Caco-2 (cell line): ENCODE data around the gene ENAH. TPM values are rescaled to one million over a fixed set of nuclear protein-coding genes. Genes with fewer than 3 reads are reported as not detected.

Experiments used
- BruUV-seq: library from RNA; stranded (reverse); fragments of 400-500 nt; replicated peaks from 2 replicates; lab custom pipeline; 2021; lab: Mats Ljungman, UMichigan
- CTCF ChIA-PET: fragments of 300-600 bp; sonication (Branson Sonifier 250); formaldehyde crosslinking; loops from one replicate; lab custom pipeline; 2022; ENCODE audit warnings: antibody characterized with exemption; lab: Charles Lee
- POLR2A ChIA-PET: fragments of 300-600 bp; sonication (Branson Sonifier 250); formaldehyde crosslinking; loops from one replicate; lab custom pipeline; 2022; ENCODE audit warnings: antibody characterized with exemption; lab: Charles Lee
- DNase-seq, 2 experiments: peaks; one replicate each; pipeline versions ENCODE4 v3.0.0 to v3.0.0-alpha.2; 2020 to 2022
- H3K27me3 ChIP-seq: replicated peaks from 2 replicates; pipeline ENCODE4 v1.6.0; 2011; ENCODE audit warnings: low read length; ENCODE audit not compliant: control insufficient read depth, insufficient read depth
- H3K36me3 ChIP-seq: 2 replicates; pipeline ENCODE4 v1.5.1; 2011; ENCODE audit warnings: low read length; ENCODE audit not compliant: control insufficient read depth, insufficient read depth
- H3K4me1 ChIP-seq: fragments of 250-450 bp; sonication (Bioruptor Pico); 2 replicates; pipeline ENCODE4 v1.5.1; 2020; ENCODE audit warnings: mild to moderate bottlenecking
- H3K4me3 ChIP-seq: 2 replicates; pipeline ENCODE4 v1.5.1; 2011; ENCODE audit warnings: low read depth, mild to moderate bottlenecking, control low read depth, low read length
- H3K9me3 ChIP-seq: fragments of 250-450 bp; sonication (Bioruptor Pico); 2 replicates; pipeline ENCODE4 v1.5.1; 2020; ENCODE audit warnings: mild to moderate bottlenecking, moderate library complexity
- H3K27ac Mint-ChIP-seq: one replicate; pipeline ENCODE4 v1.8.0; 2022; ENCODE audit warnings: mixed read lengths; ENCODE audit not compliant: unreplicated experiment
- H3K27me3 Mint-ChIP-seq: one replicate; pipeline ENCODE4 v1.8.0; 2022; ENCODE audit warnings: mixed read lengths; ENCODE audit not compliant: insufficient read depth, unreplicated experiment
- H3K36me3 Mint-ChIP-seq: one replicate; pipeline ENCODE4 v1.8.0; 2022; ENCODE audit warnings: mild to moderate bottlenecking, mixed read lengths; ENCODE audit not compliant: insufficient read depth, unreplicated experiment
- H3K4me1 Mint-ChIP-seq: one replicate; pipeline ENCODE4 v1.8.0; 2022; ENCODE audit warnings: low read depth, mixed read lengths; ENCODE audit not compliant: unreplicated experiment
- H3K4me3 Mint-ChIP-seq: one replicate; pipeline ENCODE4 v1.8.0; 2022; ENCODE audit warnings: mild to moderate bottlenecking, moderate library complexity, mixed read lengths; ENCODE audit not compliant: unreplicated experiment
- H3K9me3 Mint-ChIP-seq: one replicate; pipeline ENCODE4 v1.8.0; 2022; ENCODE audit warnings: mixed read lengths; ENCODE audit not compliant: unreplicated experiment
- CTCF ChIP-seq, 2 experiments: fragments of 200-600 bp in 1 of 2; IDR thresholded peaks; 1 replicate in 1 of 2; 2 replicates in 1 of 2; pipeline versions ENCODE4 v1.5.1 to v1.8.0; 2011 to 2022; ENCODE audit warnings: antibody characterized with exemption in 1 of 2, control low read depth in 1 of 2, inconsistent platforms in 1 of 2, low read depth in 1 of 2, low read length in 1 of 2, mild to moderate bottlenecking in 1 of 2, moderate library complexity in 1 of 2; ENCODE audit not compliant: insufficient read depth in 1 of 2, severe bottlenecking in 1 of 2, unreplicated experiment in 1 of 2
- intact Hi-C: fragments of 100-400 bp; cut with micrococcal nuclease; formaldehyde crosslinking; loops from one replicate; pipeline ENCODE4 v1.10.0; 2022; ENCODE audit not compliant: unreplicated experiment
- total RNA-seq: library from RNA; stranded (reverse); gene quantifications from 2 replicates; pipeline ENCODE4 v1.2.3, GENCODE V29; 2022

The ENAH gene
- total RNA-seq, 1 experiment from 2014 or later: 78.0 TPM

GRCh38 chr1:225578251-225578977, 74.5 kb downstream of the ENAH start:
- H3K27ac Mint-ChIP-seq: no peak overlapping the region
- no peaks in the 10 kb centered on the region for H3K27me3 ChIP-seq
- no peak overlapping the region for H3K4me3 ChIP-seq
- H3K9me3 ChIP-seq: no peaks in the 10 kb centered on the region
- 0 out of 2 replicates have a peak, but pooled peaks cover 3% of the 10 kb centered on the region for H3K4me1 ChIP-seq
- intact Hi-C loops: no loop called here
- H3K36me3 ChIP-seq: no peaks in the 10 kb centered on the region
- no peak for DNase-seq
- no peak for TF ChIP-seq CTCF (IDR thresholded peaks at IDR 0.05; ENCODE audit: insufficient read depth in 1 of 2, low read depth in 1 of 2, low read length in 1 of 2, severe bottlenecking in 1 of 2, unreplicated experiment in 1 of 2)
- peaks cover 8% of the 10 kb centered on the region for H3K36me3 Mint-ChIP-seq
- H3K9me3 Mint-ChIP-seq: no peaks in the 10 kb centered on the region
- ChIA-PET POLR2A (no interaction called here), CTCF (no interaction called here)
- H3K4me1 Mint-ChIP-seq: peaks cover 29% of the 10 kb centered on the region
- no peaks in the 10 kb centered on the region for H3K27me3 Mint-ChIP-seq
- H3K4me3 Mint-ChIP-seq: no peak overlapping the region
- BruUV-seq: no TSS peak

- TF ChIP-seq CTCF (IDR thresholded peaks at IDR 0.05; ENCODE audit: insufficient read depth in 1 of 2, low read depth in 1 of 2, low read length in 1 of 2, severe bottlenecking in 1 of 2, unreplicated experiment in 1 of 2): no peak
- no peaks in the 10 kb centered on the region for H3K27me3 Mint-ChIP-seq
- peaks cover 6% of the 10 kb centered on the region for H3K36me3 Mint-ChIP-seq
- ChIA-PET CTCF (no interaction called here), POLR2A (no interaction called here)
- no peak overlapping the region for H3K4me3 Mint-ChIP-seq
- H3K4me3 ChIP-seq: no peak overlapping the region
- no peak overlapping the region for H3K27ac Mint-ChIP-seq
- no TSS peak for BruUV-seq
- DNase-seq: no peak
- H3K4me1 ChIP-seq: 0 out of 2 replicates have a peak, but pooled peaks cover 3% of the 10 kb centered on the region
- no peaks in the 10 kb centered on the region for H3K9me3 Mint-ChIP-seq
- no peaks in the 10 kb centered on the region for H3K27me3 ChIP-seq
- H3K9me3 ChIP-seq: no peaks in the 10 kb centered on the region
- intact Hi-C loops: no loop called here
- peaks cover 26% of the 10 kb centered on the region for H3K4me1 Mint-ChIP-seq
- H3K36me3 ChIP-seq: no peaks in the 10 kb centered on the region
Observed at GRCh38 chr1:225577241-225577640, 75.7 kb downstream of the ENAH start.

GRCh38 chr1:225573216-225573615, 79.7 kb downstream of the ENAH start:
- Mint-ChIP-seq H3K9me3 (no peaks in the 10 kb centered on the region), H3K4me1 (peaks cover 19% of the 10 kb centered on the region), H3K27ac (no peak overlapping the region), H3K36me3 (peaks cover 6% of the 10 kb centered on the region), H3K4me3 (no peak overlapping the region), H3K27me3 (no peaks in the 10 kb centered on the region)
- Histone ChIP-seq H3K4me1 (no peaks in the 10 kb centered on the region), H3K9me3 (no peaks in the 10 kb centered on the region), H3K36me3 (no peaks in the 10 kb centered on the region), H3K27me3 (no peaks in the 10 kb centered on the region), H3K4me3 (no peak overlapping the region)
- POLR2A ChIA-PET: no interaction called here
- CTCF ChIA-PET: no interaction called here
- no peak for TF ChIP-seq CTCF (IDR thresholded peaks at IDR 0.05; ENCODE audit: insufficient read depth in 1 of 2, low read depth in 1 of 2, low read length in 1 of 2, severe bottlenecking in 1 of 2, unreplicated experiment in 1 of 2)
- BruUV-seq: no TSS peak
- no peak for DNase-seq
- intact Hi-C loops: loop anchor here (2.0 kb wide), 1 partner anchor 84 kb away; no protein-coding TSS in a partner anchor
